Nephron (organoid): ENCODE measurements around the gene ROM1.
"Not testable (repeated sequence)": the region's sequence is repeated elsewhere in the genome, so short reads cannot be mapped to it uniquely, and the experiment has no call there.

Source experiments
- H3K27ac Mint-ChIP-seq, 3 experiments: 2 replicates each; pipeline ENCODE4 v1.8.0; 2020; ENCODE audit warnings: mixed read lengths in 3 of 3, mild to moderate bottlenecking in 2 of 3, moderate library complexity in 1 of 3
- H3K27me3 Mint-ChIP-seq: 2 replicates; pipeline ENCODE4 v1.8.0; 2021; ENCODE audit warnings: low read depth, mild to moderate bottlenecking, moderate library complexity, mixed read lengths
- H3K36me3 Mint-ChIP-seq: 2 replicates; pipeline ENCODE4 v1.8.0; 2020; ENCODE audit warnings: low read depth, mixed read lengths
- H3K4me1 Mint-ChIP-seq: 2 replicates; pipeline ENCODE4 v1.8.0; 2020; ENCODE audit warnings: mixed read lengths
- H3K4me3 Mint-ChIP-seq, 3 experiments: 2 replicates each; pipeline ENCODE4 v1.8.0; 2020; ENCODE audit warnings: mild to moderate bottlenecking in 3 of 3, mixed read lengths in 3 of 3, moderate library complexity in 2 of 3
- H3K9me3 Mint-ChIP-seq: 2 replicates; pipeline ENCODE4 v1.8.0; 2020; ENCODE audit warnings: mixed read lengths
- TF ChIP-seq, protein P1 (sequence below), 3 experiments: fragments of 200-600 bp; sonication (generic); IDR thresholded peaks; one replicate each; pipeline ENCODE4 v1.5.0; 2021; ENCODE audit warnings: antibody characterized with exemption in 3 of 3; ENCODE audit not compliant: unreplicated experiment in 3 of 3

ROM1 gene

DNA sequence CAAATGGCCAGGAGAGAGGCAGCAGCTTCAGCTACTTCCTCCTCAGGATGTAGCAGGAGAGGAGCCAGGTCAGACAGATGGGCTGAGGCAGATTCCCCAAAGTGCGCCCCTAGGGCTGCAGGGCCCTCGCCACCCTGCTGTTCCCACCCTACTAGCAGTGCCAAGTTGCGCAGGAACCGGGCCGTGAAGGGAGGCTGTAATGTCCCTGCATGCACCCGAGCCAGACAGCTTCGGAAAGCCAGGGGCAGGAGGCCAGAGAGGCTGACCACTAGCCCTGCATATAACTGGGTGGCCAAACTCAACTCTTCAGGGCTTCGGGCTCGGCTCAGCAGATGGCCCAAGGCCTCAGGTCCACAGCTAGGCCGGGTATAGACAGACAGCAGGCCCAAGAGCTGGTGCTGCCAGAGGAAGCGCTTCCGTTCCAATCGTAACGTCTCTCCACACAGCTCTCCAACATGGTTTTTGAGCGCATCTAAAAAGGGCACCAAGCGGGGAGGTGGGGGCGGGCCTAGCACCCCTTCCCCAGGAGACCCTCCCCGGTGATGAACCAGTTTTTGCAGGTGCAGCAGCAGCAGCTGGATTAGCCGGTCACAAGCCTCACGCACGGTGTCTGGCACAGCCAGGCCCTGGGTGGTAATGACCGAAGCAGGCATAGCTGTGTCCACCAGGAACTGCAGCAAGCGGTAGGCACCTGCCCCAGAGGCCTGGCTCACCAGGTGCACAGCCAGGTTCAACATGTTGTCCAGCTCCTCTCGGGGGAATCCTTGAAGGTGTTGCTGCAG, 35.3 kb downstream of the ROM1 start:
- no peak overlapping the region for H3K4me3 Mint-ChIP-seq
- no peak overlapping the region for H3K27ac Mint-ChIP-seq
- H3K36me3 Mint-ChIP-seq = peaks cover 12% of the 10 kb centered on the region
- TF ChIP-seq, protein P1, sequence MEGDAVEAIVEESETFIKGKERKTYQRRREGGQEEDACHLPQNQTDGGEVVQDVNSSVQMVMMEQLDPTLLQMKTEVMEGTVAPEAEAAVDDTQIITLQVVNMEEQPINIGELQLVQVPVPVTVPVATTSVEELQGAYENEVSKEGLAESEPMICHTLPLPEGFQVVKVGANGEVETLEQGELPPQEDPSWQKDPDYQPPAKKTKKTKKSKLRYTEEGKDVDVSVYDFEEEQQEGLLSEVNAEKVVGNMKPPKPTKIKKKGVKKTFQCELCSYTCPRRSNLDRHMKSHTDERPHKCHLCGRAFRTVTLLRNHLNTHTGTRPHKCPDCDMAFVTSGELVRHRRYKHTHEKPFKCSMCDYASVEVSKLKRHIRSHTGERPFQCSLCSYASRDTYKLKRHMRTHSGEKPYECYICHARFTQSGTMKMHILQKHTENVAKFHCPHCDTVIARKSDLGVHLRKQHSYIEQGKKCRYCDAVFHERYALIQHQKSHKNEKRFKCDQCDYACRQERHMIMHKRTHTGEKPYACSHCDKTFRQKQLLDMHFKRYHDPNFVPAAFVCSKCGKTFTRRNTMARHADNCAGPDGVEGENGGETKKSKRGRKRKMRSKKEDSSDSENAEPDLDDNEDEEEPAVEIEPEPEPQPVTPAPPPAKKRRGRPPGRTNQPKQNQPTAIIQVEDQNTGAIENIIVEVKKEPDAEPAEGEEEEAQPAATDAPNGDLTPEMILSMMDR (IDR thresholded peaks at IDR 0.05; ENCODE audit: unreplicated experiment in 3 of 3) = no peak
- no peaks in the 10 kb centered on the region for H3K9me3 Mint-ChIP-seq
- no peaks in the 10 kb centered on the region for H3K27me3 Mint-ChIP-seq
- peaks cover 25% of the 10 kb centered on the region for H3K4me1 Mint-ChIP-seq

DNA sequence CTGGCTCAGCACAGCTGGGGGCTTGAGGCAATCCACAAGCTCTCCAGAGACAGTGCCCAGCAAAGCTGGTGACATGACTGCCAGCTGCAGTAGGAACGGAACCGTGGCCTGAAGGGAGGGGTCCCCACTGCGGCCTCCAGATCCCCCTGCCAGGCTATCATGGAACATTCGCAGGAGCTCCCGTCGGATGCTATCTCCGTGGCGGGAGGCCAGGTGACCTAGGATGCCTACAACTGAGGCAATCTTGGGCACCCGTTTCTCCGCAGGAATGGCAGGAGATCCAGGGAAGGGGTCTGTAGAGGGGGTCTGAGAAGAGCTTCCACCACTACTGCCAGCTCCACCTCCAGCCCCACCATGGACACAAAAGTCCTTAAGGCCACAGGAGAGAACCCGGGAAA, 35.9 kb downstream of the ROM1 start:
- Mint-ChIP-seq H3K27me3 (no peaks in the 10 kb centered on the region), H3K9me3 (no peaks in the 10 kb centered on the region), H3K27ac (no peak overlapping the region), H3K4me3 (peak overlapping the region in 2 of 3 experiments; percentile 9 to 24), H3K4me1 (peaks cover 27% of the 10 kb centered on the region), H3K36me3 (peaks cover 11% of the 10 kb centered on the region)
- TF ChIP-seq, protein P1 (IDR thresholded peaks at IDR 0.05; ENCODE audit: unreplicated experiment in 3 of 3) = no peak

DNA sequence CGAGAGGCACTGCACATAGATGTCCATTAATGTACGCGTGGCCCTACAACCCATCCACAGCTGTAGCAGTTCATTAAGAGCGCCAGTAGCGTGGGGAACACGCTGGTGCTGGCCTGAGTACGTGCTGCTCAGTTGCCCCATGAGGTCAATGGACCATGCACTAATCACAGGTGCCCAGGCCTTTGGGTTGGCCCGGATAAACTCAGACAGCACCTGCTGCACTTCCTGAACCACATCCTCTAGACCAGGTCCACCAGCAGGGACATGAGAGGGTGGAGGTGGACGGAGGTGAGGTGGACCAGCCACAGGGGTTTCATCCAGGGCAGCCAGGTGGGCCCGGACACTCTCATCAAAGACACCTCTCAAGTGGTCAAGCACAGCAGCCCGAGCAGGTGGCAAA, 36.4 kb downstream of the ROM1 start:
- Mint-ChIP-seq H3K4me3 (peak overlapping the region in 1 of 3 experiments; percentile 58), H3K4me1 (peaks cover 27% of the 10 kb centered on the region), H3K27me3 (no peaks in the 10 kb centered on the region), H3K36me3 (peaks cover 7% of the 10 kb centered on the region), H3K9me3 (no peaks in the 10 kb centered on the region), H3K27ac (no peak overlapping the region)
- TF ChIP-seq, protein P1 (IDR thresholded peaks at IDR 0.05; ENCODE audit: unreplicated experiment in 3 of 3) = no peak

DNA sequence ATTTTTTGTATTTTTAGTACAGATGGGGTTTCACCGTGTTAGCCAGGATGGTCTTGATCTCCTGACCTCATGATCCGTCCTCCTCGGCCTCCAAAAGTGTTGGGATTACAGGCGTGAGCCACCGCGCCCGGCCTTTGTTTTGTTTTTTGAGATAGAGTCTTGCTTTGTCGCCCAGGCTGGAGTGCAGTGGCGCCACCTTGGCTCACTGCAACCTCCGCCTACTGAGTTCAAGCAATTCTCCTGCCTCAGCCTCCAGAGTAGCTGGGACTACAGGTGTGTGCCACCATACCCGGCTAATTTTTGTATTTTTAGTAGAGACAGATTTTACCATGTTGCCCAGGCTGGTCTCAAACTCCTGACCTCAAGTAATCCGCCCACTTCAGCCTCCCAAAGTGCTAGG, 37.2 kb downstream of the ROM1 start:
- not testable (repeated sequence) for H3K36me3 Mint-ChIP-seq, H3K27me3 Mint-ChIP-seq, H3K4me3 Mint-ChIP-seq, H3K9me3 Mint-ChIP-seq, H3K27ac Mint-ChIP-seq
- peaks cover 22% of the 10 kb centered on the region for H3K4me1 Mint-ChIP-seq

DNA sequence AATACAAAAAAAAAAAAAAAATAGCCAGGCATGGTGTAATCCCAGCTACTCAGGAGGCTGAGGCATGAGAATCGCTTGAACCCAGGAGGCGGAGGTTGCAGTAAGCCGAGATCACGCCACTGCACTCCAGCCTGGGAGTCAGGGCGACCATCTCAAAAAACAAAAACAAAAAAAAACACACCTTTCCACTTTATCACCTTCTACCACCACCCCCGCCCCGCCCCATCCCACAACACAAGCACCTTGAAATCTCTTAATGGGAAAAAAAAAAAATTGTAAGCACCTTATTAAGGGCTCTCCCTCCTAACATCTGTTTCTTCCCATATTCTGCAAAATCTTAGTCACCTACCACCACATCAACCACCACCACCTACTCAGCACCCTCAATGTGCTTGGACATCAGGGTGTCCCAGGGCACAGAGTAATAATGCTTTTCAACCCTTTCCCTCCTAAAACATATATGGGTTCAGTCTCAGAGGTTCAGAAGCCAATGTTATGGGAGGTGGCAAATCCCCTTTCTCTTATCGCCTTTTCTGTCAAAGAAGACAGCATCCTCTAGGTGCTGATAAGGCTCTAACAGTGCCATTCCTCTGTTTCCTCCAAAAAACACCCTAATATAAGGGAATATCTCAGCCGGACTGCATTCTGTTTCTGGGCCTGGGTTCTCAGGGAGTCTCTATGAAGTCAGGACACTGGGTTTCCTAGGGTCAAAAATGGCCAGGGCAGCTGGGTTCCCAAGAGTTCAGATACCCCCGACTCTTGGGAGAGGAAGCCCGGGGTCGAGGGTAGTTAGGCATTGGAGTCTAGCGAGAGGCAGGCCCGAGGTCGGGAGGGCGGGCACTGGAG, 39.3 kb downstream of the ROM1 start:
- Mint-ChIP-seq H3K36me3 (peaks cover 4% of the 10 kb centered on the region), H3K4me1 (peaks cover 17% of the 10 kb centered on the region), H3K27me3 (no peaks in the 10 kb centered on the region), H3K9me3 (no peaks in the 10 kb centered on the region), H3K27ac (peak overlapping the region; percentile 98 to 99 (median 98)), H3K4me3 (peak overlapping the region; percentile 93 to 94 (median 94))
- TF ChIP-seq, protein P1 (IDR thresholded peaks at IDR 0.05; ENCODE audit: unreplicated experiment in 3 of 3) = no peak

DNA sequence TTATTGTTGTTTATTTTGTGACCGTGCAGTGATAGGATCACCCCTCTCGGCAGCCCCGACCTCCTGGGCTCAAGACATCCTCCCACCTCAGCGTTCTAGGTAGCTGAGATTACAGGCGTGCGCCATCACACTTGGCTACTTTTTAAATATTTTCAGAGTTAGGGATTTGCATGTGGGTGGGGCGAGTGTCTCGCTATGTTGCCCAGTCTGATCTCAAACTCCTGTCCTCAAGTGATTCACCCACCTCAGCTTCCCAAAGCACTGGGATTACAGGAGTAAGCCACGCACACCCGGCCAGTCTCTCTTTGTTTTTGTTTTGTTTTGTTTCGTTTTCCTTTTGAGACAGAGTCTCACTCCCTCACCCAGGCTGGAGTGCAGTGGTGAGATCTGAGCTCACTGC, 41.2 kb downstream of the ROM1 start:
- H3K4me3 Mint-ChIP-seq = peak overlapping the region; percentile 54 to 69 (median 59)
- H3K9me3 Mint-ChIP-seq = no peaks in the 10 kb centered on the region
- H3K4me1 Mint-ChIP-seq = peaks cover 17% of the 10 kb centered on the region
- H3K27ac Mint-ChIP-seq = peak overlapping the region; percentile 58 to 78 (median 59)
- peaks cover 4% of the 10 kb centered on the region for H3K36me3 Mint-ChIP-seq
- TF ChIP-seq, protein P1 (IDR thresholded peaks at IDR 0.05; ENCODE audit: unreplicated experiment in 3 of 3) = no peak
- no peaks in the 10 kb centered on the region for H3K27me3 Mint-ChIP-seq
